GM12878 (cell line): ENCODE results near the gene HSPB7. TPM values are rescaled to one million over a fixed set of nuclear protein-coding genes. Genes with fewer than 3 reads are reported as not detected.

Experiments
- ATAC-seq: fragments of 200-7000 bp; cut with Tn5 transposase; 3 replicates; pipeline ENCODE4 v1.9.1; 2020; ENCODE audit warnings: mild to moderate bottlenecking, moderate library complexity
- BruUV-seq: library from RNA; stranded (reverse); fragments of 400-500 nt; replicated peaks from 2 replicates; lab custom pipeline; 2021; lab: Mats Ljungman, UMichigan
- CTCF ChIA-PET: fragments of 300-600 bp; sonication (Branson Sonifier 250); formaldehyde crosslinking; extraction: SDS; loops from one replicate; lab custom pipeline; 2021; ENCODE audit warnings: inconsistent platforms; lab: Yijun Ruan, JAX
- POLR2A ChIA-PET: fragments of 350-600 bp; formaldehyde crosslinking; extraction: SDS; loops from one replicate; lab custom pipeline; 2021; ENCODE audit warnings: inconsistent platforms; lab: Charles Lee
- RAD21 ChIA-PET: fragments of 300-600 bp; sonication (Branson Sonifier 250); formaldehyde crosslinking; loops from one replicate; lab custom pipeline; 2023; ENCODE audit warnings: antibody characterized with exemption; ENCODE audit not compliant: unreplicated experiment; lab: Charles Lee
- SMC1A ChIA-PET: fragments of 300-600 bp; sonication (Branson Sonifier 250); formaldehyde crosslinking; loops from one replicate; lab custom pipeline; 2023; ENCODE audit not compliant: unreplicated experiment, uncharacterized antibody; lab: Charles Lee
- DNase-seq: peaks from one replicate; pipeline ENCODE4 v3.0.0-alpha.2; 2011; ENCODE audit warnings: low read depth, low spot score
- FAIRE-seq: peaks from 3 replicates; lab custom pipeline; 2011; peaks lifted over from hg19 to GRCh38; lab: Jason Lieb, UNC
- H2AFZ ChIP-seq: 2 replicates; pipeline ENCODE4 v1.6.0; 2011; ENCODE audit warnings: low read depth, low read length, control low read depth; ENCODE audit not compliant: control insufficient read depth
- H3K27ac ChIP-seq: 2 replicates; pipeline ENCODE4 v1.5.1; 2011; ENCODE audit warnings: control low read depth; ENCODE audit not compliant: control insufficient read depth, insufficient read depth
- H3K27me3 ChIP-seq, 2 experiments: replicated peaks in 1 of 2; 2 replicates each; pipeline versions ENCODE4 v1.6.0 to v1.6.1; 2011; ENCODE audit warnings: low read length in 1 of 2; ENCODE audit not compliant: control insufficient read depth in 2 of 2, insufficient read depth in 2 of 2
- H3K36me3 ChIP-seq, 2 experiments: 2 replicates each; pipeline ENCODE4 v1.5.1; 2011; ENCODE audit warnings: low read length in 1 of 2; ENCODE audit not compliant: control insufficient read depth in 2 of 2, insufficient read depth in 2 of 2
- H3K4me1 ChIP-seq: 2 replicates; pipeline ENCODE4 v1.6.1; 2011; ENCODE audit warnings: mild to moderate bottlenecking, low read length, moderate library complexity, mixed read lengths; ENCODE audit not compliant: control insufficient read depth, insufficient read depth
- H3K4me2 ChIP-seq: 2 replicates; pipeline ENCODE4 v1.6.0; 2011; ENCODE audit warnings: control low read depth; ENCODE audit not compliant: control insufficient read depth, insufficient read depth
- H3K4me3 ChIP-seq: fragments of 200-600 bp; sonication (generic); 2 replicates; pipeline ENCODE4 v1.5.1; 2016
- H3K79me2 ChIP-seq: 2 replicates; pipeline ENCODE4 v1.6.0; 2011; ENCODE audit warnings: low read length; ENCODE audit not compliant: control insufficient read depth, insufficient read depth
- H3K9ac ChIP-seq: 2 replicates; pipeline ENCODE4 v1.8.0; 2011; ENCODE audit warnings: low read length, control low read depth, mixed read lengths; ENCODE audit not compliant: control insufficient read depth, insufficient read depth
- H3K9me3 ChIP-seq: replicated peaks from 3 replicates; pipeline ENCODE4 v1.5.1; 2011; ENCODE audit warnings: mild to moderate bottlenecking, low read length; ENCODE audit not compliant: control insufficient read depth, insufficient read depth
- H4K20me1 ChIP-seq: 2 replicates; pipeline ENCODE4 v1.6.0; 2011; ENCODE audit not compliant: control insufficient read depth, insufficient read depth
- BHLHE40 ChIP-seq, 2 experiments: fragments of 450-650 bp in 1 of 2; IDR thresholded peaks; 2 replicates each; pipeline ENCODE4 v1.6.1; 2011 to 2017; ENCODE audit warnings: low read depth in 2 of 2, borderline replicate concordance in 1 of 2, improper control_type of control experiment in 1 of 2, low read length in 1 of 2, mild to moderate bottlenecking in 1 of 2
- CREB1 ChIP-seq: IDR thresholded peaks from 2 replicates; pipeline ENCODE4 v1.6.1; 2012; ENCODE audit warnings: low read depth, mild to moderate bottlenecking, inconsistent platforms
- PAX5 ChIP-seq: IDR thresholded peaks from 2 replicates; pipeline ENCODE4 v1.6.1; 2011; ENCODE audit warnings: low read depth, low read length, borderline replicate concordance
- RAD21 ChIP-seq: IDR thresholded peaks from 2 replicates; pipeline ENCODE4 v1.6.1; 2011; ENCODE audit warnings: mild to moderate bottlenecking, low read depth, low read length, moderate library complexity; ENCODE audit not compliant: insufficient read depth
- SP1 ChIP-seq: IDR thresholded peaks from one replicate; pipeline ENCODE4 v1.6.1; 2011; ENCODE audit warnings: low read depth, low read length
- WGBS: methylation state at CpG from one replicate; pipeline ENCODE4 v1.1.6; 2016; ENCODE audit warnings: low lambda C conversion rate; ENCODE audit not compliant: insufficient replicate concordance, insufficient coverage; ENCODE audit errors: missing lambda C conversion rate; 5-methylcytosine and 5-hydroxymethylcytosine counted together
- in situ Hi-C: fragments of 300-500 bp; cut with MboI; formaldehyde crosslinking; loops from 9 replicates; pipeline ENCODE4 v1.14.3; 2018; ENCODE audit warnings: mixed read lengths
- intact Hi-C: fragments of 100-400 bp; cut with micrococcal nuclease; formaldehyde crosslinking; loops from one replicate; pipeline ENCODE4 v1.14.2; 2022; ENCODE audit not compliant: unreplicated experiment
- polyA plus RNA-seq, 11 experiments: library from polyadenylated mRNA; depleted of rRNA in 4 of 11; unstranded in 6 of 11; stranded (reverse) in 5 of 11; fragments of >200 nt; fragmentation: Nextera tagmentation in 4 of 11; fragmentation: Illumina TruSeq in 1 of 11; extraction: Ambion mirVana in 4 of 11; extraction: Trizol in 1 of 11; gene quantifications; 1 replicate in 1 of 11; 2 replicates in 10 of 11; pipeline versions ENCODE4 v1.2.1 to v1.2.3, GENCODE V29; 2011 to 2016; ENCODE audit warnings: inconsistent platforms in 2 of 11, missing spikeins in 2 of 11, low read depth in 1 of 11
- total RNA-seq, 4 experiments: library from RNA; depleted of rRNA in 3 of 4; stranded (reverse); fragments of >200 nt in 3 of 4; fragmentation: Illumina TruSeq in 1 of 4; extraction: Trizol in 1 of 4; gene quantifications; 2 replicates each; pipeline versions ENCODE4 v1.2.1 to v1.2.3, GENCODE V29; 2013 to 2021
- TF ChIP-seq, protein P1 (sequence below): IDR thresholded peaks from 2 replicates; pipeline ENCODE4 v1.6.1; 2012; ENCODE audit warnings: improper control_type of control experiment, low read depth, low read length; ENCODE audit not compliant: insufficient replicate concordance
- TF ChIP-seq, protein P2 (sequence below): fragments of 450-650 bp; IDR thresholded peaks from 2 replicates; pipeline ENCODE4 v1.6.1; 2017; ENCODE audit warnings: mild to moderate bottlenecking, moderate library complexity
- TF ChIP-seq, protein P3 (sequence below): fragments of 450-650 bp; IDR thresholded peaks from 2 replicates; pipeline ENCODE4 v1.6.1; 2014; ENCODE audit warnings: mild to moderate bottlenecking
- TF ChIP-seq, protein P4 (sequence below): fragments of 150-350 bp; IDR thresholded peaks from 2 replicates; pipeline ENCODE4 v1.6.1; 2014; ENCODE audit warnings: mild to moderate bottlenecking, low read depth, low read length

Gene HSPB7
- total and polyA plus RNA-seq, 10 of the 15 experiments (the other 5 are each of a cell fraction or from before 2014, with no cell fraction given): 0.34 TPM; not detected in 9

DNA sequence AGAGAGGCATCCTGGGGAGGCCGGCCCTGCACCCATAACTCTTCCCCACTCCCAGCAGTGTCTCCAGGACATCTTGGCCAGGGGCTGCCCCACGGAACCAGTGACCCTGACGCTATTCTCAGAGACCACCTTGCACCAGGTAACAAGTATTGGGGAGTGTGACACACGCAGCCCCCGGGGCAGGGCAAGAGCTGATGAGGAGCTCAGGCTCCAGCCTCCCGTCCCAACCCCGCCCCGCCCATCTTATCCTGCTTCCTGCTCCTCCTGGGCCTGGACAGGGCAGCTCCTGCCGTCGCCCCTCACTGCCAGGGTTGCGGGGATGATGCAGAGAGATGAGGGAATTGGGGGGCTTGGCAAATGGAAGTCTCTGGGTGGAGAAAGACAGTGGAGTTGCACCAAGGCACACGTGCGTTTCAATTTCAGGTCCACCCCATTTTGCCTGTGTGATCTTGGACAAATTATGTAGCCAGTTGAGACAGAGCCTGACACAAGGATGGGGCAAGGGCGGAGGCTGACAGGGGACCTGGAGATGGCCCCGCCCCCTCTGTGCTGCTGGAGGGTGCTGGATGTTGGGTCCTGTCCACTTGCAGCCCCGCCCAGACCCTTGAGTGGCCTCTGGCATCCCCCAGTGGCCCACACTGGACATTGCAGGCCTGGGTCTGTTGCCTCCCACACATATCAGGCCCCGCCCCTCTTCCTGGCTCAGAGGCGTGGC, 14.7 kb upstream of the HSPB7 start:
- H3K4me2 ChIP-seq: no peak overlapping the region
- no peak overlapping the region for H2AFZ ChIP-seq
- H3K36me3 ChIP-seq: no peaks in the 10 kb centered on the region
- FAIRE-seq: no peak
- intact Hi-C loops (loop anchor here (1.0 to 2.0 kb wide), 2 partner anchors 23 to 230 kb away; no protein-coding TSS in a partner anchor), in situ Hi-C loops (no loop called here)
- ChIA-PET RAD21 (interaction anchor here (0.8 to 2.5 kb wide), 3 partner anchors 9 to 238 kb away, joined by 3 to 26 read pairs (median 4); no protein-coding TSS in a partner anchor), POLR2A (no interaction called here), SMC1A (interaction anchor here (0.7 to 3.6 kb wide), 4 partner anchors 20 to 236 kb away, joined by 3 to 17 read pairs (median 8); no protein-coding TSS in a partner anchor), CTCF (interaction anchor here (0.7 to 2.8 kb wide), 11 partner anchors 19 to 241 kb away, joined by 3 to 37 read pairs (median 3); no protein-coding TSS in a partner anchor)
- H3K27me3 ChIP-seq: no peaks in the 10 kb centered on the region
- H3K9ac ChIP-seq: no peak overlapping the region
- peak; percentile 97 for ATAC-seq
- H3K9me3 ChIP-seq: no peaks in the 10 kb centered on the region
- no peak overlapping the region for H3K4me3 ChIP-seq
- no peaks in the 10 kb centered on the region for H3K4me1 ChIP-seq
- WGBS: 37% methylated on average over 16 of the region's 18 CpGs
- H4K20me1 ChIP-seq: no peaks in the 10 kb centered on the region
- H3K27ac ChIP-seq: no peak overlapping the region
- no TSS peak for BruUV-seq
- H3K79me2 ChIP-seq: no peaks in the 10 kb centered on the region
- DNase-seq: no peak
- peak; percentile 22 for TF ChIP-seq SP1
- TF ChIP-seq CREB1: no peak
- TF ChIP-seq, protein P1, sequence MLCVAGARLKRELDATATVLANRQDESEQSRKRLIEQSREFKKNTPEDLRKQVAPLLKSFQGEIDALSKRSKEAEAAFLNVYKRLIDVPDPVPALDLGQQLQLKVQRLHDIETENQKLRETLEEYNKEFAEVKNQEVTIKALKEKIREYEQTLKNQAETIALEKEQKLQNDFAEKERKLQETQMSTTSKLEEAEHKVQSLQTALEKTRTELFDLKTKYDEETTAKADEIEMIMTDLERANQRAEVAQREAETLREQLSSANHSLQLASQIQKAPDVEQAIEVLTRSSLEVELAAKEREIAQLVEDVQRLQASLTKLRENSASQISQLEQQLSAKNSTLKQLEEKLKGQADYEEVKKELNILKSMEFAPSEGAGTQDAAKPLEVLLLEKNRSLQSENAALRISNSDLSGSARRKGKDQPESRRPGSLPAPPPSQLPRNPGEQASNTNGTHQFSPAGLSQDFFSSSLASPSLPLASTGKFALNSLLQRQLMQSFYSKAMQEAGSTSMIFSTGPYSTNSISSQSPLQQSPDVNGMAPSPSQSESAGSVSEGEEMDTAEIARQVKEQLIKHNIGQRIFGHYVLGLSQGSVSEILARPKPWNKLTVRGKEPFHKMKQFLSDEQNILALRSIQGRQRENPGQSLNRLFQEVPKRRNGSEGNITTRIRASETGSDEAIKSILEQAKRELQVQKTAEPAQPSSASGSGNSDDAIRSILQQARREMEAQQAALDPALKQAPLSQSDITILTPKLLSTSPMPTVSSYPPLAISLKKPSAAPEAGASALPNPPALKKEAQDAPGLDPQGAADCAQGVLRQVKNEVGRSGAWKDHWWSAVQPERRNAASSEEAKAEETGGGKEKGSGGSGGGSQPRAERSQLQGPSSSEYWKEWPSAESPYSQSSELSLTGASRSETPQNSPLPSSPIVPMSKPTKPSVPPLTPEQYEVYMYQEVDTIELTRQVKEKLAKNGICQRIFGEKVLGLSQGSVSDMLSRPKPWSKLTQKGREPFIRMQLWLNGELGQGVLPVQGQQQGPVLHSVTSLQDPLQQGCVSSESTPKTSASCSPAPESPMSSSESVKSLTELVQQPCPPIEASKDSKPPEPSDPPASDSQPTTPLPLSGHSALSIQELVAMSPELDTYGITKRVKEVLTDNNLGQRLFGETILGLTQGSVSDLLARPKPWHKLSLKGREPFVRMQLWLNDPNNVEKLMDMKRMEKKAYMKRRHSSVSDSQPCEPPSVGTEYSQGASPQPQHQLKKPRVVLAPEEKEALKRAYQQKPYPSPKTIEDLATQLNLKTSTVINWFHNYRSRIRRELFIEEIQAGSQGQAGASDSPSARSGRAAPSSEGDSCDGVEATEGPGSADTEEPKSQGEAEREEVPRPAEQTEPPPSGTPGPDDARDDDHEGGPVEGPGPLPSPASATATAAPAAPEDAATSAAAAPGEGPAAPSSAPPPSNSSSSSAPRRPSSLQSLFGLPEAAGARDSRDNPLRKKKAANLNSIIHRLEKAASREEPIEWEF: no peak
- TF ChIP-seq RAD21: peak; percentile 92
- TF ChIP-seq, protein P2, sequence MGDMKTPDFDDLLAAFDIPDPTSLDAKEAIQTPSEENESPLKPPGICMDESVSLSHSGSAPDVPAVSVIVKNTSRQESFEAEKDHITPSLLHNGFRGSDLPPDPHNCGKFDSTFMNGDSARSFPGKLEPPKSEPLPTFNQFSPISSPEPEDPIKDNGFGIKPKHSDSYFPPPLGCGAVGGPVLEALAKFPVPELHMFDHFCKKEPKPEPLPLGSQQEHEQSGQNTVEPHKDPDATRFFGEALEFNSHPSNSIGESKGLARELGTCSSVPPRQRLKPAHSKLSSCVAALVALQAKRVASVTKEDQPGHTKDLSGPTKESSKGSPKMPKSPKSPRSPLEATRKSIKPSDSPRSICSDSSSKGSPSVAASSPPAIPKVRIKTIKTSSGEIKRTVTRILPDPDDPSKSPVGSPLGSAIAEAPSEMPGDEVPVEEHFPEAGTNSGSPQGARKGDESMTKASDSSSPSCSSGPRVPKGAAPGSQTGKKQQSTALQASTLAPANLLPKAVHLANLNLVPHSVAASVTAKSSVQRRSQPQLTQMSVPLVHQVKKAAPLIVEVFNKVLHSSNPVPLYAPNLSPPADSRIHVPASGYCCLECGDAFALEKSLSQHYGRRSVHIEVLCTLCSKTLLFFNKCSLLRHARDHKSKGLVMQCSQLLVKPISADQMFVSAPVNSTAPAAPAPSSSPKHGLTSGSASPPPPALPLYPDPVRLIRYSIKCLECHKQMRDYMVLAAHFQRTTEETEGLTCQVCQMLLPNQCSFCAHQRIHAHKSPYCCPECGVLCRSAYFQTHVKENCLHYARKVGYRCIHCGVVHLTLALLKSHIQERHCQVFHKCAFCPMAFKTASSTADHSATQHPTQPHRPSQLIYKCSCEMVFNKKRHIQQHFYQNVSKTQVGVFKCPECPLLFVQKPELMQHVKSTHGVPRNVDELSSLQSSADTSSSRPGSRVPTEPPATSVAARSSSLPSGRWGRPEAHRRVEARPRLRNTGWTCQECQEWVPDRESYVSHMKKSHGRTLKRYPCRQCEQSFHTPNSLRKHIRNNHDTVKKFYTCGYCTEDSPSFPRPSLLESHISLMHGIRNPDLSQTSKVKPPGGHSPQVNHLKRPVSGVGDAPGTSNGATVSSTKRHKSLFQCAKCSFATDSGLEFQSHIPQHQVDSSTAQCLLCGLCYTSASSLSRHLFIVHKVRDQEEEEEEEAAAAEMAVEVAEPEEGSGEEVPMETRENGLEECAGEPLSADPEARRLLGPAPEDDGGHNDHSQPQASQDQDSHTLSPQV: no peak
- TF ChIP-seq, protein P3, sequence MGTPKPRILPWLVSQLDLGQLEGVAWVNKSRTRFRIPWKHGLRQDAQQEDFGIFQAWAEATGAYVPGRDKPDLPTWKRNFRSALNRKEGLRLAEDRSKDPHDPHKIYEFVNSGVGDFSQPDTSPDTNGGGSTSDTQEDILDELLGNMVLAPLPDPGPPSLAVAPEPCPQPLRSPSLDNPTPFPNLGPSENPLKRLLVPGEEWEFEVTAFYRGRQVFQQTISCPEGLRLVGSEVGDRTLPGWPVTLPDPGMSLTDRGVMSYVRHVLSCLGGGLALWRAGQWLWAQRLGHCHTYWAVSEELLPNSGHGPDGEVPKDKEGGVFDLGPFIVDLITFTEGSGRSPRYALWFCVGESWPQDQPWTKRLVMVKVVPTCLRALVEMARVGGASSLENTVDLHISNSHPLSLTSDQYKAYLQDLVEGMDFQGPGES: no peak
- TF ChIP-seq PAX5: no peak
- 0 out of 4 replicates have a peak, but pooled peaks of 1 of the 2 experiments have one; percentile 19 for TF ChIP-seq BHLHE40 (IDR thresholded peaks at IDR 0.05; ENCODE audit: borderline replicate concordance in 1 of 2, low read depth in 2 of 2, low read length in 1 of 2)
- TF ChIP-seq, protein P4, sequence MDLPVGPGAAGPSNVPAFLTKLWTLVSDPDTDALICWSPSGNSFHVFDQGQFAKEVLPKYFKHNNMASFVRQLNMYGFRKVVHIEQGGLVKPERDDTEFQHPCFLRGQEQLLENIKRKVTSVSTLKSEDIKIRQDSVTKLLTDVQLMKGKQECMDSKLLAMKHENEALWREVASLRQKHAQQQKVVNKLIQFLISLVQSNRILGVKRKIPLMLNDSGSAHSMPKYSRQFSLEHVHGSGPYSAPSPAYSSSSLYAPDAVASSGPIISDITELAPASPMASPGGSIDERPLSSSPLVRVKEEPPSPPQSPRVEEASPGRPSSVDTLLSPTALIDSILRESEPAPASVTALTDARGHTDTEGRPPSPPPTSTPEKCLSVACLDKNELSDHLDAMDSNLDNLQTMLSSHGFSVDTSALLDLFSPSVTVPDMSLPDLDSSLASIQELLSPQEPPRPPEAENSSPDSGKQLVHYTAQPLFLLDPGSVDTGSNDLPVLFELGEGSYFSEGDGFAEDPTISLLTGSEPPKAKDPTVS: no peak
